Neural cell (in vitro differentiated cells): ENCODE data around the gene ACBD3. TPM values are rescaled to one million over a fixed set of nuclear protein-coding genes. Genes with fewer than 3 reads are reported as not detected.

Source experiments
- H2AFZ ChIP-seq: fragments of 200-600, 300-800 bp; sonication (generic), shearing (Covaris generic); 2 replicates; pipeline ENCODE4 v1.6.0; 2014; ENCODE audit warnings: low read depth, mild to moderate bottlenecking, antibody characterized with exemption, low read length, moderate library complexity
- H3F3A ChIP-seq: fragments of 200-600 bp; shearing (Covaris generic); 2 replicates; pipeline ENCODE4 v1.6.1; 2016; ENCODE audit warnings: mild to moderate bottlenecking, moderate library complexity, mixed read lengths, antibody characterized with exemption, low read length; ENCODE audit not compliant: insufficient read depth, poor library complexity, severe bottlenecking
- H3K27ac ChIP-seq: fragments of 200-600, 300-800 bp; sonication (generic), shearing (Covaris generic); 2 replicates; pipeline ENCODE4 v1.5.1; 2014; ENCODE audit warnings: mild to moderate bottlenecking, low read length, moderate library complexity
- H3K27me3 ChIP-seq: fragments of 300-800, 200-600 bp; sonication (generic), shearing (Covaris generic); 2 replicates; pipeline ENCODE4 v1.6.0; 2014; ENCODE audit warnings: mild to moderate bottlenecking, low read depth, low read length, moderate library complexity; ENCODE audit not compliant: insufficient read depth
- H3K36me3 ChIP-seq: fragments of 300-800, 200-600 bp; sonication (generic), shearing (Covaris generic); 2 replicates; pipeline ENCODE4 v1.5.1; 2014; ENCODE audit warnings: mild to moderate bottlenecking, antibody characterized with exemption, low read length, moderate library complexity; ENCODE audit not compliant: insufficient read depth
- H3K4me2 ChIP-seq: fragments of 300-800, 200-600 bp; sonication (generic), shearing (Covaris generic); 2 replicates; pipeline ENCODE4 v1.6.0; 2014; ENCODE audit warnings: mild to moderate bottlenecking, low read length
- H3K4me3 ChIP-seq: fragments of 300-800, 200-600 bp; sonication (generic), shearing (Covaris generic); 2 replicates; pipeline ENCODE4 v1.5.1; 2014; ENCODE audit warnings: mild to moderate bottlenecking, low read length, moderate library complexity
- H3K79me2 ChIP-seq: fragments of 200-600 bp; shearing (Covaris generic); replicated peaks from 2 replicates; pipeline ENCODE4 v1.6.0; 2014; ENCODE audit warnings: mild to moderate bottlenecking, low read length, moderate library complexity; ENCODE audit not compliant: insufficient read depth
- H3K9ac ChIP-seq: fragments of 300-800, 200-600 bp; sonication (generic), shearing (Covaris generic); 2 replicates; pipeline ENCODE4 v1.6.1; 2016; ENCODE audit warnings: mild to moderate bottlenecking, low read length, mixed read lengths
- H3K9me2 ChIP-seq: fragments of 200-600 bp; shearing (Covaris generic); 2 replicates; pipeline ENCODE4 v1.6.1; 2016; ENCODE audit warnings: mild to moderate bottlenecking, low read length, mixed read lengths; ENCODE audit not compliant: insufficient read depth
- H3K9me3 ChIP-seq: fragments of 200-600, 300-800 bp; sonication (generic), shearing (Covaris generic); 2 replicates; pipeline ENCODE4 v1.6.1; 2016; ENCODE audit warnings: mild to moderate bottlenecking, mixed run types, low read length, moderate library complexity, mixed read lengths
- H4K20me1 ChIP-seq: fragments of 200-600 bp; shearing (Covaris generic); 2 replicates; pipeline ENCODE4 v1.6.1; 2016; ENCODE audit warnings: mild to moderate bottlenecking, mixed run types; ENCODE audit not compliant: insufficient read depth
- CTCF ChIP-seq: fragments of 450-650 bp; IDR thresholded peaks from 2 replicates; pipeline ENCODE4 v1.5.1; 2014; ENCODE audit warnings: antibody characterized with exemption, mild to moderate bottlenecking, moderate library complexity; ENCODE audit not compliant: poor library complexity, severe bottlenecking
- EP300 ChIP-seq: fragments of 450-650 bp; conservative IDR thresholded peaks from 2 replicates; pipeline ENCODE4 v1.6.1; 2014; ENCODE audit warnings: antibody characterized with exemption, mild to moderate bottlenecking, moderate library complexity; ENCODE audit not compliant: poor library complexity, severe bottlenecking
- EZH2 ChIP-seq: fragments of 200-600, 300-800 bp; shearing (Covaris generic), sonication (generic); IDR thresholded peaks from 2 replicates; pipeline ENCODE4 v1.6.1; 2014; ENCODE audit warnings: antibody characterized with exemption, low read length, borderline replicate concordance, mild to moderate bottlenecking; ENCODE audit not compliant: insufficient read depth, poor library complexity, severe bottlenecking
- MXI1 ChIP-seq: fragments of 450-650 bp; conservative IDR thresholded peaks from 2 replicates; pipeline ENCODE4 v1.6.1; 2014; ENCODE audit warnings: antibody characterized with exemption, mild to moderate bottlenecking; ENCODE audit not compliant: poor library complexity, severe bottlenecking
- POLR2AphosphoS5 ChIP-seq: IDR thresholded peaks from 2 replicates; pipeline ENCODE4 v1.6.1; 2012
- RAD21 ChIP-seq: fragments of 450-650 bp; conservative IDR thresholded peaks from 2 replicates; pipeline ENCODE4 v1.6.1; 2014; ENCODE audit warnings: antibody characterized with exemption, mild to moderate bottlenecking, moderate library complexity
- REST ChIP-seq: IDR thresholded peaks from 2 replicates; pipeline ENCODE4 v1.6.1; 2012; ENCODE audit warnings: borderline replicate concordance
- SMC3 ChIP-seq: fragments of 450-650 bp; conservative IDR thresholded peaks from 2 replicates; pipeline ENCODE4 v1.6.1; 2014; ENCODE audit warnings: antibody characterized with exemption, mild to moderate bottlenecking, moderate library complexity; ENCODE audit not compliant: poor library complexity
- TAF1 ChIP-seq: IDR thresholded peaks from 2 replicates; pipeline ENCODE4 v1.6.1; 2012; ENCODE audit warnings: low read depth
- polyA plus RNA-seq: library from polyadenylated mRNA; depleted of rRNA; stranded (reverse); fragments of >200 nt; gene quantifications from 2 replicates; pipeline ENCODE4 v1.2.3, GENCODE V29; 2014

ACBD3 gene
- polyA plus RNA-seq, 1 donor from 2014 or later: 30.8 TPM

GRCh38 chr1:226172589-226172988 lies 14.0 kb downstream of the ACBD3 start:
- Histone ChIP-seq H3K9me3 (no peaks in the 10 kb centered on the region), H3F3A (no peaks in the 10 kb centered on the region), H3K27ac (no peak overlapping the region), H3K27me3 (no peaks in the 10 kb centered on the region), H3K36me3 (no peaks in the 10 kb centered on the region), H3K9ac (no peak overlapping the region), H3K4me3 (no peak overlapping the region), H3K9me2 (no peaks in the 10 kb centered on the region), H3K4me2 (no peak overlapping the region), H4K20me1 (no peaks in the 10 kb centered on the region), H3K79me2 (peaks cover 24% of the 10 kb centered on the region), H2AFZ (no peak overlapping the region)
- TF ChIP-seq MXI1 (no peak), RAD21 (no peak), EZH2 (no peak), REST (no peak), SMC3 (no peak), TAF1 (no peak), POLR2AphosphoS5 (no peak)

GRCh38 chr1:226166341-226166740 lies 20.2 kb downstream of the ACBD3 start:
- no peak overlapping the region for H3K4me3 ChIP-seq
- no peaks in the 10 kb centered on the region for H3K36me3 ChIP-seq
- no peak overlapping the region for H3K4me2 ChIP-seq
- no peak for TF ChIP-seq RAD21
- no peak for TF ChIP-seq EP300
- no peak for TF ChIP-seq SMC3
- TF ChIP-seq REST: no peak
- TF ChIP-seq TAF1: no peak
- no peak for TF ChIP-seq MXI1
- TF ChIP-seq CTCF: no peak
- TF ChIP-seq POLR2AphosphoS5: no peak
- TF ChIP-seq EZH2: no peak
- no peaks in the 10 kb centered on the region for H4K20me1 ChIP-seq
- H3K9me2 ChIP-seq: no peaks in the 10 kb centered on the region
- H3K9me3 ChIP-seq: no peaks in the 10 kb centered on the region
- H3F3A ChIP-seq: no peaks in the 10 kb centered on the region
- H3K9ac ChIP-seq: no peak overlapping the region
- no peak overlapping the region for H2AFZ ChIP-seq
- no peak overlapping the region for H3K27ac ChIP-seq
- H3K79me2 ChIP-seq: no peaks in the 10 kb centered on the region
- no peaks in the 10 kb centered on the region for H3K27me3 ChIP-seq
